H4 (cell line): ENCODE measurements around the gene VPS54. TPM values are rescaled to one million over a fixed set of nuclear protein-coding genes. Genes with fewer than 3 reads are reported as not detected.
"Not testable (repeated sequence)": the region's sequence is repeated elsewhere in the genome, so short reads cannot be mapped to it uniquely, and the experiment has no call there.

ENCODE experiments used
- DNase-seq: peaks from one replicate; pipeline ENCODE4 v3.0.0-alpha.2; 2015; ENCODE audit warnings: low spot score
- total RNA-seq: library from RNA; depleted of rRNA; stranded (reverse); fragments of >200 nt; shearing (Covaris generic); gene quantifications from 2 replicates; pipeline ENCODE4 v1.2.3, GENCODE V29; 2014

VPS54 gene
- total RNA-seq, 1 experiment from 2014 or later = 14.1 TPM

- DNase-seq = no peak
These were observed 146.5 kb downstream of the VPS54 start for GRCh38 chr2:63872571-63873328.

DNA sequence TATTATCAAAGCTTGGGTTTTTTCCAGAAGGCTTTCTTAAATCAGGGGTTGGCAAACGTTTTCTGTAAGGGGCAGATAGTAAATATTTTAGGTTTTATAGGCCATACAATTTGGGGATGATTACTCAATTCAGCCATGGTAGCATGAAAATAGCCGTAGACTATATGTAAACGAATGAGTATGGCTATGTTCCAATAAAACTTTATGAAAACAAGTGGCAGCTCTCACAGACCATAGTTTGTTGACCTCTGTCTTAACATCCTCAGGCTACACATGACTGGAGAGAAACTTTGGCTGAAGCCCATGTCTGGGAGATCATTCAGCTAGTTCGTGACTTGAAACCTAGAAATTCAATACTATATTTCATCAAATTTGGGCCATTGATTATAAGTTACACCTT, 147.4 kb downstream of the VPS54 start:
- DNase-seq = peak; percentile 20

GRCh38 chr2:63870679-63871078, 148.5 kb downstream of the VPS54 start:
- DNase-seq = no peak

- DNase-seq = no peak
These were observed 153.1 kb downstream of the VPS54 start for GRCh38 chr2:63866009-63866709.

GRCh38 chr2:63865159-63865799, 153.9 kb downstream of the VPS54 start:
- no peak for DNase-seq

DNA sequence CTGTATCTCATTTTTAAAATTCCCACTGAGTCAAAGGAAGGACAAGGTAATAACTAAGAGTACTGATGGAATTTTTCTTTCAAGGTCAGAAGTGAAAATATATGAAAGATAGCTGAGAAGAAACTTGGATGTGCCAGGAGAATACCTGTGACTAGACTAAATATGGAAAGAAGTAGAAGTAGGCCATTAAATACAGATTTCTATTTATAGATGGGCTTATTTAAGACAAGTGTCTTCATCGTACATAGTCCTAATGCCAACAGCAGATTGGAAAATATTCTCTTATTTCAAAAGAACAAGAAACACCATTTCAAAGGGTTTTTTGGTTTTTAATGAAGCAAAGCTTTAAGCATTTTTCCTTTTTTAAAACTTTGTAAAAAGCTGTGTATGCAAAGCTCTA, 155.5 kb downstream of the VPS54 start:
- no peak for DNase-seq

DNA sequence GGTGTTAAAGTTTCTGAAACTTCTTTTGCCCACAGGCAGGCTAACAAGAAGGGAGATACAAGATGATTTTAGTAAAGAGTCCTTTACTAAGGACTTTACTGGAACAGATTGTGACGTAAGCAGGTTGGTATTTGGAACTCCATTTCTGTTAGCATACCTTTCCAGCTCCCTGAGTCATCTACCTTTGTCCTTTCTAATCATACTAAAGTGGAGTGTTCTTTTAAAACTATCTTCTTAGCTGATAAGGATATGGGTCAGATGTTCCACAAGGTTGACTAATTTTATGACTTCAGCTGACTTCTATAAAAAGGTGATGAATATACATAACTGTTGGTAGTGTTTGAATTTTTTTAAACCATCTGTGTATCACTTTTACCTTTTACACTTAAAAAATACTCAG, 156.4 kb downstream of the VPS54 start:
- DNase-seq = no peak

DNA sequence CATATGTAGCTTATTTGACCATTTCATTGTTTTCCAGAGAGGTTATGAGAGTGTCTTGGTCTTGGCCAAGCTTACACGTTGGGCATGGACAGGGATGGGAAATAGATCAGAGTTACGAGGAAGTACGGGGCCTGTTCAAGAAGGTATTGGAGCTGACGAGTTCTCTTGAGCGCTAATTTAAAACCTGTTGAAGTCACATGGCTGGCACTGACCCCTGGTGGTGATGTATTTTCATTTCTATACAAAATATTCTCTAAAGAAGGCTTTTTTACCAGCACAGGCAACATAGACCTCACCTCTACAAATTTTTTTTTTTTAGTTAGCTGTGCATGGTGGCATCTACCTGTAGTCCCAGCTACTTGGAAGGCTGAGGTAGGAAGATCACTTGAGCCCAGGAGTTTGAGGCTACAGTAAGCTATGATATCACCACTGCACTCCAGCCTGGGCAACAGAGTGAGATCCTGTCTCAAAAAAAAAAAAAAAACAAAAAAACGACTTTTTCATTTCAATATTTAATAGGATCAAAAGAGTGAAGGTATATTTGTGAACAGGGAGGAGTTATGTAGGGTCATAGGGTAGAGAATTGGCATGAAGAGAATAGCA, 157.9 kb downstream of the VPS54 start:
- peak; percentile 19 for DNase-seq

GRCh38 chr2:63858291-63858690, 160.9 kb downstream of the VPS54 start:
- DNase-seq = no peak

GRCh38 chr2:63856303-63856603, 163.0 kb downstream of the VPS54 start:
- DNase-seq = no peak

GRCh38 chr2:63855418-63856302, 163.6 kb downstream of the VPS54 start:
- no peak for DNase-seq

DNA sequence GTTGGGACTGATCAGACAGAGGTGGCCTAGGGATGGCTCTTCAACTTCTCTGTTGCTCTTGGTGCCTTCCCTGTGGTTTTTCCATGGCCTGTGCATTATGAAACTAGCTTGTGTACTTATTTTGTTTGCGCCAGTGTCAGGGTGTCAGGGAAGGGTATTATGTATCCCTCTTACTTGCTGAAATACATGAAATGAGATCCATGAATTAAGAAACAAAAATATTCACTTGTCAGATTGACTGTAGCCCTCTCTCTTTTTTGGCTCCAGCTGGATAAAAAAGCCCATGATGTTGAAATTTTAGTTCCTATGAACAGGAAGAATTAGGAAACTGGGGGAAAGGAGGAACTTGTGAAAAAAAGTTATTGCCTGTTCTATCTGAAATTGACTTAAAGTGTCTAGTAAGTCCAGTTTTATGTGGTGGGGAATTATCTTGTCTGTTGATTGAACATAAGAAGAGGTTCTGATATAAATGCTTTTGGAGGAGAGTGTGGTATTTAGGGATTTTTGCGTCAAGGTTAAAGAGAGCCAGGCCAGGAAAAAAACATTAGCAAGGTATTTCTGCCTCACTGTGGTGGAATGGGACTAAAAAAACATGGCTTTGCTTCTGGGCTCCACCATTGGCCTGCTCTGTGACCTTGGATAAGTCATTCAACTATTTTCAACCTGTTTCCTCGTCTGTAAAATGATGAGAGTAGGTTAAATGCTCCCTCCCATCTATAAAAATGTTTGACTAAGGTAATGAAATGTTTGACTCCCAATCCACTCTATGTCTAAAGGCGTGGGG, 165.5 kb downstream of the VPS54 start:
- DNase-seq = no peak

DNA sequence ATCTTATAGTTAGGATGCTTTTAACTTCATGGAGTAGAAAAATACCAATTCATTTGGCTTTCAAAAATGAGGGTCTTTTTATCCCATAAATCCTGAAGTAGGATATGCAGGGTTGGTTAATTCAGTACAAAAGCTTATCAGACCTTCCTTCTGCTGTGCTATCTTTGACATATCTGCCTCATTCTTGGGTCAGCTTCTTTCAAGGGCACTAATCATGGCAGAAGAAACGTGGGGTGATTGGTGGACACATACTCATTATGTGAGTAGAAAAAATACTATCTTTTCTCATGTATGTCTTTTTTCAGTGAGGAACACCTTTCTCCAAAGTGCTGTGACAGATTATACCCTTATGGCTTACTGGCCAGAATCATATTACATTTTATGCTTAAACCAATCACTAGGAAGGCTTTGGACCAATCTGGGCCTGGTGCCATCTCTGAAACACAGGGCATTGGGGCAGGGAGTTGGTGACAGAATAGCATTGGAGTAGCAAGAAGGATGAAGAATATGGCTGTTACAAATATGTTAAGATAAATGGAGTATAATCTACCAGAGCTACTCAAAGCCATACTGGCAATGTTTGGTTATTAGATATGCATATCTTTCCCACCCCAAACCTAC, 167.4 kb downstream of the VPS54 start:
- DNase-seq = no peak

- no peak for DNase-seq
These were observed 168.6 kb downstream of the VPS54 start for GRCh38 chr2:63850649-63851048.

DNA sequence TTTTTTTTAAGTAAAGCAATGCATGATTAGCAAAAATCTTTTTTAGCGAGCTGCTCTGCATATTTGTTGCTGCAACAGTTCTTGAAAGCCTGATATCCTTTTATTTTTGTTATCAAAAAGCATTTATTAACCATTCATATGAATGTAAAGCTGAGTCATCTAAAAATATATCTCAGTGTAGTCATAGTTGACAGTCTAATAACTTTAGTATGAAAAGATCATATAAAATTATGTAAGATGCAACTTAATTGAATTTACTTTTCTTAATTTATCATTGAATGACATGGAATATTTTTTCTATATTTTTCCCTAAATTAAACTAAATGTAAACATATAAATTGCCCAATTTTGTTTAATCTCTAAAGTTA, 169.0 kb downstream of the VPS54 start:
- DNase-seq = no peak

GRCh38 chr2:63849381-63850203, 169.6 kb downstream of the VPS54 start:
- DNase-seq = no peak

- DNase-seq = not testable (repeated sequence)
These were observed 171.7 kb downstream of the VPS54 start for GRCh38 chr2:63847571-63847970.

DNA sequence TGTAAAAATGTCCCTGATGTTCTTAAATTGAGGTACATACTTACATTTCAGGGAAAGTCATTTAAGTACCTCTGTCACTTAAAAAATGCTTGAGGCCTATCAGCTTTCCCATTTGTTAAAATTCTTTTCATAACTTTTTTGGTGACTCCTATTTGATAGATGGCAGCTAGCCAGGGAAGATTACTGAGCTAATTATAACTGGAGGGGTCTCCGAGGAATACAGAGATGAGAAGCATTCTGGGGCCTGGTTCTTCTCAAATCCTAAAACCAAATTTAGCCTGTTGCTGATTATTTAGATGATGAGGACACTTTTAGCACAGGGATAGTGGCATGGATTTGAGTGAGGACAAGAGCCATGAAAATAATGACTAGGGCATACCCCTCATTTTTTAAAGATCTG, 172.7 kb downstream of the VPS54 start:
- DNase-seq = no peak

GRCh38 chr2:63845866-63846265, 173.4 kb downstream of the VPS54 start:
- no peak for DNase-seq

GRCh38 chr2:63844616-63845015, 174.6 kb downstream of the VPS54 start:
- no peak for DNase-seq
